Parathyroid adenoma (tissue), 2 donors: ENCODE results near the gene MORN4.

ENCODE experiments used
- H2AFZ ChIP-seq: fragments of 300-600 bp; sonication (generic); one replicate; pipeline ENCODE4 v1.7.0; 2017; ENCODE audit warnings: antibody characterized with exemption, mild to moderate bottlenecking
- H3K27ac ChIP-seq: fragments of 300-600 bp; sonication (generic); one replicate; pipeline ENCODE4 v1.7.0; 2017
- H3K27me3 ChIP-seq: fragments of 300-600 bp; sonication (generic); one replicate; pipeline ENCODE4 v1.7.0; 2017; ENCODE audit warnings: low read length; ENCODE audit not compliant: control insufficient read depth, insufficient read depth
- H3K36me3 ChIP-seq: fragments of 300-600 bp; sonication (generic); one replicate; pipeline ENCODE4 v1.7.0; 2017; ENCODE audit warnings: low read length; ENCODE audit not compliant: control insufficient read depth, insufficient read depth
- H3K4me1 ChIP-seq: fragments of 300-600 bp; sonication (generic); one replicate; pipeline ENCODE4 v1.7.0; 2017; ENCODE audit warnings: control low read depth
- H3K4me2 ChIP-seq: fragments of 300-600 bp; sonication (generic); one replicate; pipeline ENCODE4 v1.7.0; 2017; ENCODE audit warnings: low read length
- H3K4me3 ChIP-seq: fragments of 300-600 bp; sonication (generic); one replicate; pipeline ENCODE4 v1.7.0; 2017; ENCODE audit warnings: low read depth, low read length
- H3K79me2 ChIP-seq: fragments of 300-600 bp; sonication (generic); one replicate; pipeline ENCODE4 v1.7.0; 2017; ENCODE audit warnings: control low read depth
- H3K9ac ChIP-seq: fragments of 300-600 bp; sonication (generic); one replicate; pipeline ENCODE4 v1.7.0; 2017; ENCODE audit warnings: mild to moderate bottlenecking
- H3K9me3 ChIP-seq: fragments of 300-600 bp; sonication (generic); one replicate; pipeline ENCODE4 v1.7.0; 2017; ENCODE audit warnings: low read length; ENCODE audit not compliant: control insufficient read depth
- CTCF ChIP-seq: fragments of 300-600 bp; sonication (generic); IDR thresholded peaks from one replicate; pipeline ENCODE4 v1.7.0; 2017; ENCODE audit warnings: antibody characterized with exemption, mild to moderate bottlenecking
- donor health status: primary hyperparathyroidism.

Gene MORN4

GRCh38 chr10:97567891-97568290 is 65.4 kb downstream of the MORN4 start:
- Histone ChIP-seq H3K79me2 (no peaks in the 10 kb centered on the region), H3K9me3 (no peaks in the 10 kb centered on the region), H3K27me3 (no peaks in the 10 kb centered on the region), H3K27ac (no peak overlapping the region), H3K9ac (no peak overlapping the region), H2AFZ (no peak overlapping the region), H3K36me3 (no peaks in the 10 kb centered on the region), H3K4me2 (no peak overlapping the region), H3K4me1 (no peaks in the 10 kb centered on the region), H3K4me3 (no peak overlapping the region)
- no peak for TF ChIP-seq CTCF

GRCh38 chr10:97566336-97566996 is 66.8 kb downstream of the MORN4 start:
- Histone ChIP-seq H3K4me1 (no peaks in the 10 kb centered on the region), H3K27me3 (no peaks in the 10 kb centered on the region), H3K4me2 (no peak overlapping the region), H3K27ac (no peak overlapping the region), H3K36me3 (no peaks in the 10 kb centered on the region), H3K79me2 (no peaks in the 10 kb centered on the region), H3K9ac (no peak overlapping the region), H2AFZ (no peak overlapping the region), H3K9me3 (no peaks in the 10 kb centered on the region), H3K4me3 (no peak overlapping the region)
- TF ChIP-seq CTCF, result no peak

- H3K9me3 ChIP-seq, result no peaks in the 10 kb centered on the region
- H3K4me3 ChIP-seq, result no peak overlapping the region
- no peak for TF ChIP-seq CTCF
- H3K27ac ChIP-seq, result no peak overlapping the region
- no peak overlapping the region for H3K9ac ChIP-seq
- H2AFZ ChIP-seq, result no peak overlapping the region
- no peaks in the 10 kb centered on the region for H3K27me3 ChIP-seq
- no peaks in the 10 kb centered on the region for H3K79me2 ChIP-seq
- H3K4me2 ChIP-seq, result no peak overlapping the region
- H3K36me3 ChIP-seq, result no peaks in the 10 kb centered on the region
- no peaks in the 10 kb centered on the region for H3K4me1 ChIP-seq
Observed at GRCh38 chr10:97564776-97565175, 68.5 kb downstream of the MORN4 start.
